ENCODE data around the gene TMPRSS9.

TMPRSS9 gene

GRCh38 chr19:2410023-2410422 is 50.0 kb downstream of the TMPRSS9 start:
- DNase-seq (ENCODE audit: low spot score): no peak
- H3K79me1 ChIP-seq (ENCODE audit: low read depth, low read length): no peaks in the 10 kb centered on the region
- no peak overlapping the region for H3K9ac ChIP-seq (ENCODE audit: low read depth, low read length, poor library complexity)
- no peak overlapping the region for H3K18ac ChIP-seq (ENCODE audit: low read length)
- H2AK5ac ChIP-seq (ENCODE audit: low read depth, low read length): no peak overlapping the region
- no peak overlapping the region for H4K91ac ChIP-seq (ENCODE audit: low read depth, low read length, poor library complexity)
- peak overlapping the region in 1 of 2 donors; percentile 22 for H3K4me3 ChIP-seq (ENCODE audit: low read length in 2 of 2)
- no peak overlapping the region for H2BK120ac ChIP-seq (ENCODE audit: low read depth, low read length)
- no peak overlapping the region for H2BK15ac ChIP-seq (ENCODE audit: low read length)
- no peaks in the 10 kb centered on the region for H3K36me3 ChIP-seq (replicated peaks in 1 of 2; ENCODE audit: control insufficient read depth in 2 of 2, insufficient read depth in 2 of 2, low read length in 2 of 2)
- no peak overlapping the region for H2BK12ac ChIP-seq (ENCODE audit: low read length)
- H4K8ac ChIP-seq (ENCODE audit: low read depth, low read length): no peak overlapping the region
- no CpG with 5 or more reads among the region's 7 CpGs for WGBS, 2 donors (ENCODE audit: extremely low coverage in 2 of 2, insufficient read length in 2 of 2, insufficient replicate concordance in 1 of 2)
- no peak overlapping the region for H2AFZ ChIP-seq (ENCODE audit: low read length)
- H3K4me1 ChIP-seq (ENCODE audit: control insufficient read depth in 2 of 2, insufficient read depth in 1 of 2, low read depth in 1 of 2, low read length in 2 of 2): no peaks in the 10 kb centered on the region
- no peak overlapping the region for H3K4ac ChIP-seq (ENCODE audit: low read length)
- no peak overlapping the region for H3K27ac ChIP-seq (replicated peaks; ENCODE audit: low read length)
- no peak overlapping the region for H3K14ac ChIP-seq (ENCODE audit: low read length)
- peaks cover 0 to 2% of the 10 kb centered on the region in 2 donors for H3K9me3 ChIP-seq (replicated peaks in 1 of 2; ENCODE audit: control insufficient read depth in 2 of 2, insufficient read depth in 1 of 2, low read depth in 1 of 2, low read length in 2 of 2)
- H3K27me3 ChIP-seq (ENCODE audit: control insufficient read depth in 3 of 3, insufficient read depth in 3 of 3, low read depth in 1 of 3, low read length in 3 of 3): no peaks in the 10 kb centered on the region
- H3K23ac ChIP-seq (ENCODE audit: low read depth, low read length, poor library complexity): no peak overlapping the region
- H2BK5ac ChIP-seq (ENCODE audit: low read length): no peak overlapping the region
- H3K4me2 ChIP-seq (ENCODE audit: insufficient read depth, low read length, poor library complexity, severe bottlenecking): no peak overlapping the region

GRCh38 chr19:2411709-2412108 is 51.6 kb downstream of the TMPRSS9 start:
- Histone ChIP-seq H3K9me3 (replicated peaks in 1 of 2; ENCODE audit: control insufficient read depth in 2 of 2, insufficient read depth in 1 of 2, low read depth in 1 of 2, low read length in 2 of 2) (peaks cover 0 to 2% of the 10 kb centered on the region in 2 donors), H3K79me1 (ENCODE audit: low read depth, low read length) (no peaks in the 10 kb centered on the region), H4K91ac (ENCODE audit: low read depth, low read length, poor library complexity) (no peak overlapping the region), H4K8ac (ENCODE audit: low read depth, low read length) (no peak overlapping the region), H3K4ac (ENCODE audit: low read length) (no peak overlapping the region), H3K23ac (ENCODE audit: low read depth, low read length, poor library complexity) (no peak overlapping the region), H2BK15ac (ENCODE audit: low read length) (no peak overlapping the region), H3K14ac (ENCODE audit: low read length) (no peak overlapping the region), H2BK120ac (ENCODE audit: low read depth, low read length) (no peak overlapping the region), H2BK12ac (ENCODE audit: low read length) (no peak overlapping the region), H3K27me3 (ENCODE audit: control insufficient read depth in 3 of 3, insufficient read depth in 3 of 3, low read depth in 1 of 3, low read length in 3 of 3) (no peaks in the 10 kb centered on the region), H3K18ac (ENCODE audit: low read length) (no peak overlapping the region), H2AK5ac (ENCODE audit: low read depth, low read length) (no peak overlapping the region), H3K36me3 (replicated peaks in 1 of 2; ENCODE audit: control insufficient read depth in 2 of 2, insufficient read depth in 2 of 2, low read length in 2 of 2) (peaks cover 2 to 5% of the 10 kb centered on the region in 2 donors), H2BK5ac (ENCODE audit: low read length) (no peak overlapping the region), H3K4me2 (ENCODE audit: insufficient read depth, low read length, poor library complexity, severe bottlenecking) (no peak overlapping the region), H3K4me3 (ENCODE audit: low read length in 2 of 2) (no peak overlapping the region), H3K9ac (ENCODE audit: low read depth, low read length, poor library complexity) (no peak overlapping the region), H3K27ac (replicated peaks; ENCODE audit: low read length) (no peak overlapping the region), H3K4me1 (ENCODE audit: control insufficient read depth in 2 of 2, insufficient read depth in 1 of 2, low read depth in 1 of 2, low read length in 2 of 2) (no peaks in the 10 kb centered on the region), H2AFZ (ENCODE audit: low read length) (no peak overlapping the region)
- no CpG with 5 or more reads among the region's 8 CpGs for WGBS, 2 donors (ENCODE audit: extremely low coverage in 2 of 2, insufficient read length in 2 of 2, insufficient replicate concordance in 1 of 2)
- DNase-seq (ENCODE audit: low spot score): no peak

DNA sequence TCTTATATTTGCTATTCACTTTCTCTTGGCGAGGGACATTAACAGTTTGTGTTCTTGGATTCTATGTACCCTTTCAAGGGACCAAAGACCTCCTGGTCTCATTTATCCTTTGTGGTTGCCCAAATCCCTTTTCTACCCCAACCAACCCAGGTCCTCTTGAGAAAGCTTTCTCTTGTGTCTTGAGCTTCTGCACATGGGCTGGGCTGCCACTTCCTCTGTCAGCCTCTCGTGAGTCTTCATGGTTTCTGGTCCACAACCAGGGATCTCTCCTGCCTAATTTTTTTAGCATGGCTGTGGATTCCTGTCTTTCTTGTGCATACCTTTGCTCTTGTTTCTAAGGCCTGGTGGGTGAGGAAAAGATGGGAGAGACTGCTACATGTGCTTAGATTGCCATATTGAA is 52.4 kb downstream of the TMPRSS9 start:
- Histone ChIP-seq H2BK5ac (ENCODE audit: low read length) (no peak overlapping the region), H4K91ac (ENCODE audit: low read depth, low read length, poor library complexity) (no peak overlapping the region), H3K27me3 (ENCODE audit: control insufficient read depth in 3 of 3, insufficient read depth in 3 of 3, low read depth in 1 of 3, low read length in 3 of 3) (no peaks in the 10 kb centered on the region), H3K27ac (replicated peaks; ENCODE audit: low read length) (no peak overlapping the region), H2AFZ (ENCODE audit: low read length) (no peak overlapping the region), H2BK120ac (ENCODE audit: low read depth, low read length) (no peak overlapping the region), H3K79me1 (ENCODE audit: low read depth, low read length) (no peaks in the 10 kb centered on the region), H3K4me3 (ENCODE audit: low read length in 2 of 2) (no peak overlapping the region), H3K9me3 (replicated peaks in 1 of 2; ENCODE audit: control insufficient read depth in 2 of 2, insufficient read depth in 1 of 2, low read depth in 1 of 2, low read length in 2 of 2) (peaks cover 0 to 2% of the 10 kb centered on the region in 2 donors), H4K8ac (ENCODE audit: low read depth, low read length) (no peak overlapping the region), H3K36me3 (replicated peaks in 1 of 2; ENCODE audit: control insufficient read depth in 2 of 2, insufficient read depth in 2 of 2, low read length in 2 of 2) (peaks cover 3 to 8% of the 10 kb centered on the region in 2 donors), H3K14ac (ENCODE audit: low read length) (no peak overlapping the region), H3K23ac (ENCODE audit: low read depth, low read length, poor library complexity) (no peak overlapping the region), H2AK5ac (ENCODE audit: low read depth, low read length) (no peak overlapping the region), H2BK12ac (ENCODE audit: low read length) (no peak overlapping the region), H3K4me1 (ENCODE audit: control insufficient read depth in 2 of 2, insufficient read depth in 1 of 2, low read depth in 1 of 2, low read length in 2 of 2) (no peaks in the 10 kb centered on the region), H3K9ac (ENCODE audit: low read depth, low read length, poor library complexity) (no peak overlapping the region), H3K4ac (ENCODE audit: low read length) (no peak overlapping the region), H2BK15ac (ENCODE audit: low read length) (no peak overlapping the region), H3K4me2 (ENCODE audit: insufficient read depth, low read length, poor library complexity, severe bottlenecking) (no peak overlapping the region), H3K18ac (ENCODE audit: low read length) (no peak overlapping the region)
- DNase-seq (ENCODE audit: low spot score): no peak
- WGBS, 2 donors (ENCODE audit: extremely low coverage in 2 of 2, insufficient read length in 2 of 2, insufficient replicate concordance in 1 of 2): no CpG with 5 or more reads among the region's 2 CpGs

- no peak overlapping the region for H3K4ac ChIP-seq (ENCODE audit: low read length)
- H3K9ac ChIP-seq (ENCODE audit: low read depth, low read length, poor library complexity): no peak overlapping the region
- H3K4me1 ChIP-seq (ENCODE audit: control insufficient read depth in 2 of 2, insufficient read depth in 1 of 2, low read depth in 1 of 2, low read length in 2 of 2): no peaks in the 10 kb centered on the region
- no peak for DNase-seq (ENCODE audit: low spot score)
- no peak overlapping the region for H3K23ac ChIP-seq (ENCODE audit: low read depth, low read length, poor library complexity)
- no peak overlapping the region for H2BK5ac ChIP-seq (ENCODE audit: low read length)
- WGBS, 2 donors (ENCODE audit: extremely low coverage in 2 of 2, insufficient read length in 2 of 2, insufficient replicate concordance in 1 of 2): no CpG with 5 or more reads among the region's 7 CpGs
- no peak overlapping the region for H2AK5ac ChIP-seq (ENCODE audit: low read depth, low read length)
- H4K91ac ChIP-seq (ENCODE audit: low read depth, low read length, poor library complexity): no peak overlapping the region
- no peaks in the 10 kb centered on the region for H3K27me3 ChIP-seq (ENCODE audit: control insufficient read depth in 3 of 3, insufficient read depth in 3 of 3, low read depth in 1 of 3, low read length in 3 of 3)
- H3K14ac ChIP-seq (ENCODE audit: low read length): no peak overlapping the region
- H2AFZ ChIP-seq (ENCODE audit: low read length): no peak overlapping the region
- H3K36me3 ChIP-seq (replicated peaks in 1 of 2; ENCODE audit: control insufficient read depth in 2 of 2, insufficient read depth in 2 of 2, low read length in 2 of 2): peaks cover 3 to 13% of the 10 kb centered on the region in 2 donors
- no peak overlapping the region for H2BK120ac ChIP-seq (ENCODE audit: low read depth, low read length)
- no peak overlapping the region for H4K8ac ChIP-seq (ENCODE audit: low read depth, low read length)
- no peak overlapping the region for H3K4me3 ChIP-seq (ENCODE audit: low read length in 2 of 2)
- H3K79me1 ChIP-seq (ENCODE audit: low read depth, low read length): no peaks in the 10 kb centered on the region
- H3K18ac ChIP-seq (ENCODE audit: low read length): no peak overlapping the region
- H2BK15ac ChIP-seq (ENCODE audit: low read length): no peak overlapping the region
- H3K27ac ChIP-seq (replicated peaks; ENCODE audit: low read length): no peak overlapping the region
- H3K9me3 ChIP-seq (replicated peaks in 1 of 2; ENCODE audit: control insufficient read depth in 2 of 2, insufficient read depth in 1 of 2, low read depth in 1 of 2, low read length in 2 of 2): peaks cover 0 to 2% of the 10 kb centered on the region in 2 donors
- no peak overlapping the region for H3K4me2 ChIP-seq (ENCODE audit: insufficient read depth, low read length, poor library complexity, severe bottlenecking)
- no peak overlapping the region for H2BK12ac ChIP-seq (ENCODE audit: low read length)
Measured at GRCh38 chr19:2413159-2413558, 53.1 kb downstream of the TMPRSS9 start.
